ENCODE data around the gene NRP2. TPM values are rescaled to one million over a fixed set of nuclear protein-coding genes. Genes with fewer than 3 reads are reported as not detected.

NRP2 gene
- total RNA-seq, 4 donors from 2014 or later, result 35.1 to 146 (median 63.9) TPM

DNA sequence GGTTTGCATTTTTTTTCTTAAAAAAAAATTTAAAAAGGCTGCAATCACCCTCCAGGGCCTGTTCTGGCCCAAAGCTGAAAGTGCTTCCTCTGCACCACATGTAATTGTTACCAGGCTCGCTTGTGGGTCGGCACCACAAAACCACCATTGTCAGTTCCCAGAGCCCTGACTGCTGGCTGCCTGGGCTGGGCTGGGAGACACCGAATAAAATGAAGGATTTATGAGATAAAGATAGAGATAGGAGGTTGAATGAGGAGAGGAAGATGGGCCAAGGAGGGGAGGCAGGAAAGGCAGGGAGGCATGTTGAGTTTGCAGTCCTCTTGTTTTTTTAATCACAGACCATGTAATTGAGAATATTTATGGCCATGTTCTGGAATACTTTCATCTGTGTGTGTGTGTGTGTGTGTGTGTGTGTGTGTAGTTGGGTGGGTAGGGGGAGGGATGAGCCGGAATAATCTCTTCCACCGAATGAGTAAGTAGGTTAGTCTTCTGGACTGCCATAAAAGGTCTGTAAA, 14.7 kb downstream of the NRP2 start:
- peak overlapping the region; percentile 77 to 95 (median 87) for H3K27ac ChIP-seq
- no peaks in the 10 kb centered on the region for H3K27me3 ChIP-seq
- in situ Hi-C loops (cut with MboI; ENCODE audit: low pct_ligation_motif_present in 1 of 4, low pct_unique_long_range_greater_than_20kb in 1 of 4, low sequenced_read_pairs in 3 of 4), result no loop called here
- intact Hi-C loops (cut with DNase I; ENCODE audit: low total_unique reads), result no loop called here
- H3K36me3 ChIP-seq, result no peaks in the 10 kb centered on the region
- peaks cover 15 to 71% (median 43%) of the 10 kb centered on the region in 4 donors for H3K4me1 ChIP-seq
- H3K4me3 ChIP-seq, result no peak overlapping the region
- 60 to 67% methylated on average over 5 of the region's 5 CpGs for WGBS, 2 donors (ENCODE audit: low coverage in 1 of 2)
- no peaks in the 10 kb centered on the region for H3K9me3 ChIP-seq
- DNase-seq, result no peak
- TF ChIP-seq POLR2AphosphoS5 (IDR thresholded peaks at IDR 0.05) (no peak), POLR2A (IDR thresholded peaks at IDR 0.05) (no peak), EP300 (IDR thresholded peaks at IDR 0.05; ENCODE audit: low read depth) (no peak)
- TF ChIP-seq, protein P1, sequence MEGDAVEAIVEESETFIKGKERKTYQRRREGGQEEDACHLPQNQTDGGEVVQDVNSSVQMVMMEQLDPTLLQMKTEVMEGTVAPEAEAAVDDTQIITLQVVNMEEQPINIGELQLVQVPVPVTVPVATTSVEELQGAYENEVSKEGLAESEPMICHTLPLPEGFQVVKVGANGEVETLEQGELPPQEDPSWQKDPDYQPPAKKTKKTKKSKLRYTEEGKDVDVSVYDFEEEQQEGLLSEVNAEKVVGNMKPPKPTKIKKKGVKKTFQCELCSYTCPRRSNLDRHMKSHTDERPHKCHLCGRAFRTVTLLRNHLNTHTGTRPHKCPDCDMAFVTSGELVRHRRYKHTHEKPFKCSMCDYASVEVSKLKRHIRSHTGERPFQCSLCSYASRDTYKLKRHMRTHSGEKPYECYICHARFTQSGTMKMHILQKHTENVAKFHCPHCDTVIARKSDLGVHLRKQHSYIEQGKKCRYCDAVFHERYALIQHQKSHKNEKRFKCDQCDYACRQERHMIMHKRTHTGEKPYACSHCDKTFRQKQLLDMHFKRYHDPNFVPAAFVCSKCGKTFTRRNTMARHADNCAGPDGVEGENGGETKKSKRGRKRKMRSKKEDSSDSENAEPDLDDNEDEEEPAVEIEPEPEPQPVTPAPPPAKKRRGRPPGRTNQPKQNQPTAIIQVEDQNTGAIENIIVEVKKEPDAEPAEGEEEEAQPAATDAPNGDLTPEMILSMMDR (IDR thresholded peaks at IDR 0.05), result no peak

DNA sequence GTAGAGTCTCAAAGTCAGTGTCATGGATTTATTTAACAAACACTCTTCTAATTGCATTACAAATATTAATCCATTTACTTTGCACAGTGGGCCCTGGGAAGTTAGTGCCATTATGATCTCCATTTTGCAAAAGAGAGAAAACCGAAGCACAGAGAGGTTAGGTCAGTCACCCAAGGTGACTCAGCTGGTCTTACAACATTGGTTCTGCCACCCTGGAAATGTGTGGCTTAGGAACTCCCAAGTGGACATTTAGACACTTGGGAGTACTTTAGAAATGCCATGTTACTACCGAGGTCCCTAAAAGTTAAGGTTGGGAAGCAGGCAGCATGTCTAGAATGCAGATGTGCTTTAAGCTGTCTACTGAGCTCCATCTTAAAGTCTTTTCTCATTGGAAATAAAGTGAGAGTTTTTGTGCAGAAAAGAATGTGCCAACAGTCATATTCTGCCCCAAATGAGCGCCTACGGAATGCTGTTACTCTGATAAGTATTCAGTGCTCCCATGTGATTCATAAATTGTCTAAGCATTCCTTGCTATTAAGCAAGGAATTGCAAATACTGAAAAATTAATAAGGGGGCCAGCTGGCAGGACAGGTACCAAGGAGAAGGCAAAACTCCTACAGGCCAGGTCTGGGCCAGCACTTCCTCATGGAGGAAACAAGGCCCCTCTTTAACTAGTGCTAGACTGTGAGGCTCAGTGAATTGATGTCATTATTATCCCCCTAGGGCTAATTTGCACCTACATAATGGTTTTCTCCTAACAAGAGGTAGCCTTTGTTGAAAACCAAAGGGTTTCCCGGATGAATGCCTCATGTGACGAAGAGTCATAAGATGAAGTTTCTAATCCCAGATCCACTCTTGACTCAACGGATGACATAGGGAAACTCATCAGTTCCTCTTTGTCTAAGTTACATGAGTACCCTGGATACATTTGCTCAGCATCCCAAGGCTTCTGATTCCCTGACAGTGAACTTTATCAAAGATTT, 16.3 kb downstream of the NRP2 start:
- Histone ChIP-seq H3K4me1 (peaks cover 12 to 72% (median 47%) of the 10 kb centered on the region in 4 donors), H3K9me3 (no peaks in the 10 kb centered on the region), H3K36me3 (no peaks in the 10 kb centered on the region), H3K27me3 (no peaks in the 10 kb centered on the region), H3K27ac (peak overlapping the region; percentile 77 to 95 (median 87)), H3K4me3 (no peak overlapping the region)
- 67 to 90% methylated on average over 1 to 7 of the region's 7 CpGs for WGBS, 2 donors (ENCODE audit: low coverage in 1 of 2)
- in situ Hi-C loops (cut with MboI; ENCODE audit: low pct_ligation_motif_present in 1 of 4, low pct_unique_long_range_greater_than_20kb in 1 of 4, low sequenced_read_pairs in 3 of 4) (no loop called here), intact Hi-C loops (cut with DNase I; ENCODE audit: low total_unique reads) (no loop called here)
- DNase-seq, result no peak
- TF ChIP-seq EP300 (IDR thresholded peaks at IDR 0.05; ENCODE audit: low read depth), result no peak
- peak in 1 of 3 donors; percentile 24 for TF ChIP-seq POLR2AphosphoS5 (IDR thresholded peaks at IDR 0.05)
- TF ChIP-seq, protein P1 (IDR thresholded peaks at IDR 0.05), result no peak
- TF ChIP-seq POLR2A (IDR thresholded peaks at IDR 0.05), result no peak

DNA sequence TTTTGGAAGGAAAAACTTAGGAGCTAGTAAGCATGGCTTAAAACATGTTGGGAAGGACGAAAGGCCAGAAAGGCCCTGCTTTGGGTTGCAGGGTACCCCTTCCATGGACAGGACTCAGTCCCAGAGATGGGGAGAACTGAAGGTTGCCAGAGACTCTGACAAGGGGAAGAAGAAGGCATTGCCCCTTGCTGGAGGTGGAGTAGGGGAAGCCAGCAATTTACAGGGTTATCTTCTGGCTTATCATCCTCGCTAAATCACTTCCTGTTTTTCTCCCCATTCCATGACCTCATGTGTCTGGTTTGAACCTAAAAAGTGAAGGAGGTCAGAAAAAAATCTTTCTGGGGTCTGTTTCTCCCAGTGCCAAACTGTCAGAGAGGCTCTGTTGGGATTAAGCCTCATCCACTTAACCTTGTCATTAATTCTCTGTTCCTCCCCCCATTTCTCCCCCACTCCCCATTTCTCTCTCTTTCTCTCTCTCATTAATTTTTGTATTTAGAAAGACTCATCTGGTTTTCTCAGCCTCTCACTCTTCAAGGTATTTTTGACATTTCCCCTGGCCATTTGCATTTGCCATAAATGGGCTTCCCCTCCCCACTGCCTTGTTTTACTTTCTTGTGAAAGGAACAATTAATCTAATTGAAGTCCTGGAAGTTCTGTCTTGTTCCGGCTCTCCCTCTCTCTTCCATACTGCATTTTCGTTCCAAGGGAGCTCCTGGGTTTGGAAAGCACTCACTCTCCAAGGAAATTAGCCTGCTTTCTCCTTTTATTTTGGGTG, 17.4 kb downstream of the NRP2 start:
- no peak for TF ChIP-seq POLR2AphosphoS5 (IDR thresholded peaks at IDR 0.05)
- TF ChIP-seq, protein P1 (IDR thresholded peaks at IDR 0.05), result no peak
- TF ChIP-seq EP300 (IDR thresholded peaks at IDR 0.05; ENCODE audit: low read depth), result no peak
- TF ChIP-seq POLR2A (IDR thresholded peaks at IDR 0.05), result no peak
- peak overlapping the region; percentile 77 to 95 (median 87) for H3K27ac ChIP-seq
- in situ Hi-C loops (cut with MboI; ENCODE audit: low pct_ligation_motif_present in 1 of 4, low pct_unique_long_range_greater_than_20kb in 1 of 4, low sequenced_read_pairs in 3 of 4) (no loop called here), intact Hi-C loops (cut with DNase I; ENCODE audit: low total_unique reads) (no loop called here)
- no peaks in the 10 kb centered on the region for H3K36me3 ChIP-seq
- H3K9me3 ChIP-seq, result no peaks in the 10 kb centered on the region
- H3K4me3 ChIP-seq, result no peak overlapping the region
- H3K4me1 ChIP-seq, result peaks cover 21 to 75% (median 49%) of the 10 kb centered on the region in 4 donors
- WGBS, 2 donors (ENCODE audit: low coverage in 1 of 2), result 61 to 62% methylated on average over 4 of the region's 4 CpGs
- DNase-seq, result no peak
- no peaks in the 10 kb centered on the region for H3K27me3 ChIP-seq

All from transverse colon (tissue), 4 donors.